GM13976 (cell line): ENCODE measurements around the gene APOBEC4.

Experiments used
- DNase-seq: peaks from one replicate; pipeline ENCODE4 v3.0.0; 2012; ENCODE audit warnings: low spot score
- in situ Hi-C: fragments of 300-500 bp; cut with MboI; formaldehyde crosslinking; loops from one replicate; pipeline ENCODE4 v1.12.0; 2022; ENCODE audit warnings: low sequenced_read_pairs, mixed read lengths, inconsistent platforms; ENCODE audit not compliant: unreplicated experiment
- TF ChIP-seq, protein P1 (sequence below): IDR thresholded peaks from 2 replicates; pipeline ENCODE4 v1.5.1; 2012; ENCODE audit warnings: borderline replicate concordance, mild to moderate bottlenecking; ENCODE audit not compliant: insufficient read depth; ENCODE audit errors: extremely low read depth, missing control alignments, control extremely low read depth

The APOBEC4 gene

GRCh38 chr1:183674886-183675285, 21.8 kb upstream of the APOBEC4 start:
- in situ Hi-C loops, result loop anchor here (25.0 kb wide), 1 partner anchor 537 kb away; no protein-coding TSS in a partner anchor
- no peak for DNase-seq
- TF ChIP-seq, protein P1, sequence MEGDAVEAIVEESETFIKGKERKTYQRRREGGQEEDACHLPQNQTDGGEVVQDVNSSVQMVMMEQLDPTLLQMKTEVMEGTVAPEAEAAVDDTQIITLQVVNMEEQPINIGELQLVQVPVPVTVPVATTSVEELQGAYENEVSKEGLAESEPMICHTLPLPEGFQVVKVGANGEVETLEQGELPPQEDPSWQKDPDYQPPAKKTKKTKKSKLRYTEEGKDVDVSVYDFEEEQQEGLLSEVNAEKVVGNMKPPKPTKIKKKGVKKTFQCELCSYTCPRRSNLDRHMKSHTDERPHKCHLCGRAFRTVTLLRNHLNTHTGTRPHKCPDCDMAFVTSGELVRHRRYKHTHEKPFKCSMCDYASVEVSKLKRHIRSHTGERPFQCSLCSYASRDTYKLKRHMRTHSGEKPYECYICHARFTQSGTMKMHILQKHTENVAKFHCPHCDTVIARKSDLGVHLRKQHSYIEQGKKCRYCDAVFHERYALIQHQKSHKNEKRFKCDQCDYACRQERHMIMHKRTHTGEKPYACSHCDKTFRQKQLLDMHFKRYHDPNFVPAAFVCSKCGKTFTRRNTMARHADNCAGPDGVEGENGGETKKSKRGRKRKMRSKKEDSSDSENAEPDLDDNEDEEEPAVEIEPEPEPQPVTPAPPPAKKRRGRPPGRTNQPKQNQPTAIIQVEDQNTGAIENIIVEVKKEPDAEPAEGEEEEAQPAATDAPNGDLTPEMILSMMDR, result no peak

GRCh38 chr1:183674339-183674738, 21.2 kb upstream of the APOBEC4 start:
- DNase-seq, result no peak
- in situ Hi-C loops, result loop anchor here (25.0 kb wide), 1 partner anchor 538 kb away; no protein-coding TSS in a partner anchor
- TF ChIP-seq, protein P1, result no peak

DNA sequence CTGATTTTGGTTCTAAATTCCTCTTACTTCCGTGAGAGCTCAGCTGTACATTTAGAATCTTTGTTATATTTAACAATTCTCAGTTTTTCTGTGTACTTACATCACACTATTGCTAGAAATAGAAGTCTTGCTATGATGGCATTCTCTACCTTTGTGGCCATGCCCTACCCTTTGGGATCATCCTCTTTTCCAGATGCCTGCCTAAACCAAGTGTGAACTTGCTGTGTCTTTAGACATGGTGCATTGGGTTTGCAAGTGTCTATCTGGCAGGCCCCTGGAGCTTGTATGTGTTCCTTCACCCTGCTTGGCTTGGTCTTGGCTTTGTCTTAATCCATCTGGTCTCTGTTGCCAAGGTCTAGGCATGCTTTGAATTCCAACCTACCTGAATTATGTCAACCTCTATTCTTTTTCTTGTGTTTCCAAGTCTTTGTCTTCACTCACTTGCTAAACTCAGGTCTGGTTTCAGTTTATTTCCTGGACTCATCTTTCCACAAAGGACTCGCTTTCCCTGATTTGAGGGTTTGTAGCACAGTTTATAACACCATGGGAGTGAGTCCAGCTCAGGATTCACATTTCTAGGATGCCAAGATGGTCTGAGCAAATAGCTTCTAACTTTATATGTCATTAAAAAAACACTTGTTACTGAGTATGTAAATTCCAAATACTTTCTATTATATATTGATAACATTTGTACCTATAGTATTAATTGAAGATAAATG, 20.6 kb upstream of the APOBEC4 start:
- DNase-seq, result no peak
- TF ChIP-seq, protein P1, result no peak
- in situ Hi-C loops, result loop anchor here (25.0 kb wide), 1 partner anchor 539 kb away; no protein-coding TSS in a partner anchor

DNA sequence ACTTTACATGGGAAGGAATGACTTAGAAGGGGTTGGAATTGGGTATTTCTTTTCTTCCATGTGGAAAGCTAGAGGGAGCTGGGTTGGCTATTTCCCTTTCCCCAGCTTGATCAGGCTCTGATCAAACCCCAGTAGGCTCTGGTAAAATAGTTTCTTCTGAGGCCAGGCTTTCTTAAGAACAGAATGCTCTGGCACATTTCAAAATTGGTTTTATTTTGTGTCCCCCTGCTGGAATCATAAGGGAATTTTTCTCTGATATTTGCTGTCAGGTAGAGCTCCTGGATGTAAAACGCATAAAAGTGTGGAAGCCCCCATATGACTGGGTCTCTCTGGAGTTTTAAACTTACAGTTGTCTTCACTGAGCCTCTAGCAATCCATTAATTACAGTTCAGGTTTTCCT, 17.1 kb upstream of the APOBEC4 start:
- TF ChIP-seq, protein P1, result no peak
- in situ Hi-C loops, result loop anchor here (25.0 kb wide), 1 partner anchor 542 kb away; no protein-coding TSS in a partner anchor
- DNase-seq, result no peak

GRCh38 chr1:183656355-183656754, 3.2 kb upstream of the APOBEC4 start:
- DNase-seq, result no peak
- in situ Hi-C loops, result loop anchor here (25.0 kb wide), 1 partner anchor 556 kb away; no protein-coding TSS in a partner anchor
- TF ChIP-seq, protein P1, result no peak

DNA sequence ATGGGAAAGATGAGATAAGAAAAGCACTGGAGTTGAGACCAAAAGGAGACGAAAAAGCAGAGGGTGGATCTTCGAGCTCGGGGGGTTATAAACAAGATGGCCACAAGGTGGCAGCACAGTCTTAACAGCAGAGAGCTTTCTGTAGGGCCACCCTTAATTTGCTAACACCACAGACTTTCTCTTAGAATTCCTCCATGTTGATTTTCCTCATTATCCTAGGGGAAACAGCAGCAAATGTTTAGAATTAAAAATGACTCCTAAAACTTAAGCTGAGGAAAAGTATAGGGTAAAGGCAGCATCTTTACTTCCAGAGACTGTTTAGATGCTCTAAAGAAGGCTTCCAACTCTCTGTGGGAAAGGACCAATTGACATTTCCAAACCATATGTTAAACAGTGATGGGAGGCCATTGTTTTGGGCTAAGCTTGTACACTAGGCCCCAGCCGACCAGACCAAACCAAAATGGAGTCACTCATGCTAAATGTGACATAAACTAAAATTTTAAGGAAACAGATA, 2.5 kb upstream of the APOBEC4 start:
- DNase-seq, result peak; percentile 75
- in situ Hi-C loops, result loop anchor here (25.0 kb wide), 1 partner anchor 557 kb away; no protein-coding TSS in a partner anchor
- TF ChIP-seq, protein P1, result peak; percentile 82
